ENCODE data around the gene PRR35.

GRCh38 chr16:557463-558297, 2.5 kb upstream of the PRR35 start:
- TF ChIP-seq CTCF (IDR thresholded peaks at IDR 0.05) (no peak), POLR2A (IDR thresholded peaks at IDR 0.05) (no peak)
